Measurements from ENCODE around the gene LRRN4. TPM values are rescaled to one million over a fixed set of nuclear protein-coding genes. Genes with fewer than 3 reads are reported as not detected.
"Not testable (repeated sequence)": the region's sequence is repeated elsewhere in the genome, so short reads cannot be mapped to it uniquely, and the experiment has no call there.

Gene LRRN4
- total and polyA plus RNA-seq, 9 donors: 0.15 to 72.5 (median 0.56) TPM

- TF ChIP-seq POLR2A (IDR thresholded peaks at IDR 0.05) (no peak), EP300 (IDR thresholded peaks at IDR 0.05) (no peak), CTCF (IDR thresholded peaks at IDR 0.05) (no peak)
- Histone ChIP-seq H3K36me3 (no peaks in the 10 kb centered on the region), H3K27ac (no peak overlapping the region), H3K4me3 (no peak overlapping the region), H3K4me1 (ENCODE audit: insufficient read depth) (no peaks in the 10 kb centered on the region), H3K27me3 (no peaks in the 10 kb centered on the region), H3K9me3 (no peaks in the 10 kb centered on the region)
- WGBS, 3 donors: 89 to 92% (median 90%) methylated on average over 9 of the region's 9 CpGs
- DNase-seq: no peak
- intact Hi-C loops (cut with DNase I): no loop called here
These were observed 2.2 kb upstream of the LRRN4 start for GRCh38 chr20:6055981-6056569.

- Histone ChIP-seq H3K27ac (no peak overlapping the region), H3K36me3 (no peaks in the 10 kb centered on the region), H3K27me3 (no peaks in the 10 kb centered on the region), H3K4me1 (ENCODE audit: insufficient read depth) (no peaks in the 10 kb centered on the region), H3K9me3 (no peaks in the 10 kb centered on the region), H3K4me3 (no peak overlapping the region)
- TF ChIP-seq CTCF (IDR thresholded peaks at IDR 0.05) (no peak), EP300 (IDR thresholded peaks at IDR 0.05) (no peak), POLR2A (IDR thresholded peaks at IDR 0.05) (no peak)
- intact Hi-C loops (cut with DNase I): no loop called here
- WGBS, 3 donors: 80 to 88% (median 87%) methylated on average over 10 of the region's 10 CpGs
- no peak for DNase-seq
These were observed 1.4 kb upstream of the LRRN4 start for GRCh38 chr20:6055161-6055783.

- H3K4me3 ChIP-seq; H3K9me3 ChIP-seq; H3K4me1 ChIP-seq (ENCODE audit: insufficient read depth); H3K36me3 ChIP-seq; intact Hi-C loops (cut with DNase I); H3K27ac ChIP-seq; H3K27me3 ChIP-seq; DNase-seq: not testable (repeated sequence)
- WGBS, 3 donors: 53 to 63% (median 56%) methylated on average over 4 of the region's 4 CpGs
These were observed 810 bp upstream of the LRRN4 start for GRCh38 chr20:6054689-6055051.

GRCh38 chr20:6053064-6053775 lies 640 bp downstream of the LRRN4 start:
- Histone ChIP-seq H3K36me3 (no peaks in the 10 kb centered on the region), H3K4me1 (ENCODE audit: insufficient read depth) (no peaks in the 10 kb centered on the region), H3K27me3 (no peaks in the 10 kb centered on the region), H3K27ac (no peak overlapping the region), H3K4me3 (no peak overlapping the region), H3K9me3 (no peaks in the 10 kb centered on the region)
- DNase-seq: no peak
- 61 to 77% (median 69%) methylated on average over 8 of the region's 8 CpGs for WGBS, 3 donors
- intact Hi-C loops (cut with DNase I): no loop called here
- TF ChIP-seq CTCF (IDR thresholded peaks at IDR 0.05) (no peak), POLR2A (IDR thresholded peaks at IDR 0.05) (no peak), EP300 (IDR thresholded peaks at IDR 0.05) (no peak)

- no peak for DNase-seq
- no peak overlapping the region for H3K4me3 ChIP-seq
These were observed 2.4 kb downstream of the LRRN4 start for GRCh38 chr20:6051505-6051904.

More at GRCh38 chr20:6051505-6051904, 2.4 kb downstream of the LRRN4 start:
- no peaks in the 10 kb centered on the region for H3K9me3 ChIP-seq
- TF ChIP-seq CTCF (IDR thresholded peaks at IDR 0.05): no peak
- TF ChIP-seq EP300 (IDR thresholded peaks at IDR 0.05): no peak
- no peak for TF ChIP-seq POLR2A (IDR thresholded peaks at IDR 0.05)
- no peaks in the 10 kb centered on the region for H3K4me1 ChIP-seq (ENCODE audit: insufficient read depth)
- WGBS, 3 donors: 54 to 58% (median 58%) methylated on average over 5 of the region's 5 CpGs
- intact Hi-C loops (cut with DNase I): no loop called here
- no peaks in the 10 kb centered on the region for H3K36me3 ChIP-seq
- no peak overlapping the region for H3K27ac ChIP-seq
- H3K27me3 ChIP-seq: no peaks in the 10 kb centered on the region

Measured in ovary (tissue), 9 donors.